GM19193 (cell line): ENCODE data around the gene SORBS2.

Source experiments
- POLR2A ChIP-seq: IDR thresholded peaks from 4 replicates; pipeline ENCODE4 v1.6.1; 2011; ENCODE audit not compliant: insufficient read depth, insufficient read length; ENCODE audit errors: extremely low read depth

The SORBS2 gene

GRCh38 chr4:185730849-185731608, 81.0 kb downstream of the SORBS2 start:
- no peak for TF ChIP-seq POLR2A

- no peak for TF ChIP-seq POLR2A
Observed at GRCh38 chr4:185730387-185730786, 81.6 kb downstream of the SORBS2 start.

- TF ChIP-seq POLR2A: no peak
Observed at GRCh38 chr4:185729391-185729804, 82.6 kb downstream of the SORBS2 start.

GRCh38 chr4:185728893-185729292, 83.1 kb downstream of the SORBS2 start:
- no peak for TF ChIP-seq POLR2A

- TF ChIP-seq POLR2A: no peak
Observed at GRCh38 chr4:185726931-185727330, 85.1 kb downstream of the SORBS2 start.

GRCh38 chr4:185723631-185724260, 88.2 kb downstream of the SORBS2 start:
- no peak for TF ChIP-seq POLR2A

- TF ChIP-seq POLR2A: no peak
Observed at GRCh38 chr4:185722029-185722316, 90.0 kb downstream of the SORBS2 start.

- TF ChIP-seq POLR2A: no peak
Observed at GRCh38 chr4:185721190-185722028, 90.6 kb downstream of the SORBS2 start.

- no peak for TF ChIP-seq POLR2A
Observed at GRCh38 chr4:185719500-185719858, 92.5 kb downstream of the SORBS2 start.

GRCh38 chr4:185718578-185719499, 93.2 kb downstream of the SORBS2 start:
- TF ChIP-seq POLR2A: no peak

- TF ChIP-seq POLR2A: no peak
Observed at GRCh38 chr4:185717377-185717741, 94.6 kb downstream of the SORBS2 start.

GRCh38 chr4:185716577-185717376, 95.2 kb downstream of the SORBS2 start:
- TF ChIP-seq POLR2A: no peak

- TF ChIP-seq POLR2A: no peak
Observed at GRCh38 chr4:185716141-185716551, 95.8 kb downstream of the SORBS2 start.

GRCh38 chr4:185713731-185714130, 98.3 kb downstream of the SORBS2 start:
- no peak for TF ChIP-seq POLR2A
